MM.1S (cell line): ENCODE data around the gene ADCY9.

Source experiments
- DNase-seq: peaks from one replicate; pipeline ENCODE4 v3.0.0-alpha.2; 2015
- H2AFZ ChIP-seq: fragments of 300-600 bp; sonication (generic); 2 replicates; pipeline ENCODE4 v1.6.0; 2016; ENCODE audit warnings: antibody characterized with exemption, low read length
- H3F3A ChIP-seq: fragments of 300-600 bp; sonication (generic); 2 replicates; pipeline ENCODE4 v1.6.1; 2016; ENCODE audit warnings: mild to moderate bottlenecking, antibody characterized with exemption, low read length, moderate library complexity, mixed read lengths; ENCODE audit not compliant: insufficient read depth
- H3K27ac ChIP-seq: fragments of 300-600 bp; sonication (generic); 2 replicates; pipeline ENCODE4 v1.5.1; 2016; ENCODE audit warnings: mild to moderate bottlenecking, low read length
- H3K27me3 ChIP-seq: fragments of 300-600 bp; sonication (generic); replicated peaks from 2 replicates; pipeline ENCODE4 v1.6.0; 2016; ENCODE audit warnings: low read length; ENCODE audit not compliant: insufficient read depth
- H3K36me3 ChIP-seq: fragments of 300-600 bp; sonication (generic); replicated peaks from 2 replicates; pipeline ENCODE4 v1.6.1; 2016; ENCODE audit warnings: mild to moderate bottlenecking, low read length, mixed read lengths; ENCODE audit not compliant: insufficient read depth
- H3K4me1 ChIP-seq: fragments of 300-600 bp; sonication (generic); 2 replicates; pipeline ENCODE4 v1.6.1; 2016; ENCODE audit warnings: low read length, mixed read lengths
- H3K4me2 ChIP-seq: fragments of 300-600 bp; sonication (generic); 2 replicates; pipeline ENCODE4 v1.6.0; 2016; ENCODE audit warnings: low read depth, low read length
- H3K4me3 ChIP-seq: fragments of 300-600 bp; sonication (generic); 2 replicates; pipeline ENCODE4 v1.5.1; 2016; ENCODE audit warnings: low read length, mixed read lengths
- H3K79me2 ChIP-seq: fragments of 300-600 bp; sonication (generic); 2 replicates; pipeline ENCODE4 v1.6.1; 2016; ENCODE audit warnings: mixed run types, low read length, mixed read lengths
- H3K9ac ChIP-seq: fragments of 300-600 bp; sonication (generic); 2 replicates; pipeline ENCODE4 v1.6.1; 2016; ENCODE audit warnings: low read length, mixed read lengths
- H3K9me2 ChIP-seq: fragments of 300-600 bp; sonication (generic); replicated peaks from 2 replicates; pipeline ENCODE4 v1.6.1; 2016; ENCODE audit warnings: mild to moderate bottlenecking, low read length, mixed read lengths; ENCODE audit not compliant: insufficient read depth
- H3K9me3 ChIP-seq: fragments of 300-600 bp; sonication (generic); replicated peaks from 2 replicates; pipeline ENCODE4 v1.6.1; 2016; ENCODE audit warnings: mild to moderate bottlenecking, low read length, mixed read lengths; ENCODE audit not compliant: insufficient read depth
- H4K20me1 ChIP-seq: fragments of 300-600 bp; sonication (generic); 2 replicates; pipeline ENCODE4 v1.6.1; 2016; ENCODE audit warnings: mild to moderate bottlenecking, low read length, moderate library complexity, mixed read lengths; ENCODE audit not compliant: insufficient read depth
- CTCF ChIP-seq: fragments of 300-600 bp; sonication (generic); IDR thresholded peaks from 2 replicates; pipeline ENCODE4 v1.5.1; 2016; ENCODE audit warnings: antibody characterized with exemption, low read length, mixed read lengths
- EZH2 ChIP-seq: fragments of 300-600 bp; sonication (generic); optimal IDR thresholded peaks from 2 replicates; pipeline ENCODE3; 2017; ENCODE audit warnings: low read depth, mild to moderate bottlenecking, antibody characterized with exemption, low read length, mixed read lengths
- EZH2phosphoT487 ChIP-seq: fragments of 300-600 bp; sonication (generic); IDR thresholded peaks from 2 replicates; pipeline ENCODE4 v1.6.1; 2018; ENCODE audit warnings: antibody characterized with exemption, low read length

ADCY9 gene

GRCh38 chr16:4051591-4051990 lies 64.7 kb downstream of the ADCY9 start:
- no peak overlapping the region for H3K4me3 ChIP-seq
- H3K27ac ChIP-seq = no peak overlapping the region

GRCh38 chr16:4049031-4049430 lies 67.2 kb downstream of the ADCY9 start:
- H3K4me1 ChIP-seq = no peaks in the 10 kb centered on the region
- no peak overlapping the region for H2AFZ ChIP-seq
- H3K4me2 ChIP-seq = no peak overlapping the region
- peaks cover 46% of the 10 kb centered on the region for H3K27me3 ChIP-seq
- H3F3A ChIP-seq = no peaks in the 10 kb centered on the region
- H3K79me2 ChIP-seq = no peaks in the 10 kb centered on the region
- no peaks in the 10 kb centered on the region for H3K36me3 ChIP-seq
- H3K27ac ChIP-seq = no peak overlapping the region
- no peak for DNase-seq
- no peaks in the 10 kb centered on the region for H3K9me2 ChIP-seq
- no peaks in the 10 kb centered on the region for H3K9me3 ChIP-seq
- no peak overlapping the region for H3K4me3 ChIP-seq
- no peak for TF ChIP-seq CTCF
- no peak for TF ChIP-seq EZH2phosphoT487
- TF ChIP-seq EZH2 = no peak
- no peaks in the 10 kb centered on the region for H4K20me1 ChIP-seq
- no peak overlapping the region for H3K9ac ChIP-seq

More at GRCh38 chr16:4051591-4051990, 64.7 kb downstream of the ADCY9 start:
- no peaks in the 10 kb centered on the region for H4K20me1 ChIP-seq
- H3K79me2 ChIP-seq = no peaks in the 10 kb centered on the region
- no peak overlapping the region for H2AFZ ChIP-seq
- no peaks in the 10 kb centered on the region for H3F3A ChIP-seq
- no peaks in the 10 kb centered on the region for H3K9me2 ChIP-seq
- H3K27me3 ChIP-seq = peaks cover 46% of the 10 kb centered on the region
- H3K4me2 ChIP-seq = no peak overlapping the region
- H3K9me3 ChIP-seq = no peaks in the 10 kb centered on the region
- TF ChIP-seq CTCF (no peak), EZH2phosphoT487 (no peak), EZH2 (no peak)
- DNase-seq = no peak
- no peak overlapping the region for H3K9ac ChIP-seq
- H3K4me1 ChIP-seq = no peaks in the 10 kb centered on the region
- no peaks in the 10 kb centered on the region for H3K36me3 ChIP-seq

- Histone ChIP-seq H2AFZ (no peak overlapping the region), H3K4me2 (no peak overlapping the region), H3F3A (no peaks in the 10 kb centered on the region), H3K9me2 (no peaks in the 10 kb centered on the region), H3K36me3 (no peaks in the 10 kb centered on the region), H3K27ac (no peak overlapping the region), H3K4me3 (no peak overlapping the region), H3K27me3 (peaks cover 45% of the 10 kb centered on the region), H3K9ac (no peak overlapping the region), H4K20me1 (no peaks in the 10 kb centered on the region), H3K9me3 (no peaks in the 10 kb centered on the region), H3K79me2 (no peaks in the 10 kb centered on the region), H3K4me1 (no peaks in the 10 kb centered on the region)
- DNase-seq = no peak
- no peak for TF ChIP-seq CTCF
- no peak for TF ChIP-seq EZH2
- TF ChIP-seq EZH2phosphoT487 = no peak
Observed at GRCh38 chr16:4048481-4048880, 67.8 kb downstream of the ADCY9 start.
